Measurements from ENCODE around the gene TMEM14B. TPM values are rescaled to one million over a fixed set of nuclear protein-coding genes. Genes with fewer than 3 reads are reported as not detected.

TMEM14B gene
- total RNA-seq, 1 experiment from 2014 or later: 82.9 TPM

GRCh38 chr6:10730254-10730653 is 17.4 kb upstream of the TMEM14B start (continued):
- TF ChIP-seq ESRRA (CRISPR knock-in tag; IDR thresholded peaks at IDR 0.05; ENCODE audit: borderline replicate concordance) (no peak), PRDM15 (CRISPR knock-in tag; IDR thresholded peaks at IDR 0.05) (no peak), NR3C1 (CRISPR knock-in tag; conservative IDR thresholded peaks at IDR 0.05; ENCODE audit: low read depth) (no peak), SP1 (CRISPR knock-in tag; conservative IDR thresholded peaks at IDR 0.05) (no peak), USF2 (CRISPR knock-in tag; IDR thresholded peaks at IDR 0.05) (no peak), EMX1 (CRISPR knock-in tag; IDR thresholded peaks at IDR 0.05) (no peak), ZNF396 (CRISPR knock-in tag; IDR thresholded peaks at IDR 0.05; ENCODE audit: borderline replicate concordance) (no peak)

GRCh38 chr6:10733151-10733715 is 14.4 kb upstream of the TMEM14B start:
- ChIA-PET CTCF (interaction anchor here (1.0 kb wide), 1 partner anchor 14 kb away, joined by 3 read pairs; no protein-coding TSS in a partner anchor), POLR2A (interaction anchor here (0.6 kb wide), 1 partner anchor 11 kb away, joined by 3 read pairs; no protein-coding TSS in a partner anchor)
- TF ChIP-seq PRDM15 (CRISPR knock-in tag; IDR thresholded peaks at IDR 0.05): peak; percentile 68
- no peak for TF ChIP-seq MYBL2 (CRISPR knock-in tag; IDR thresholded peaks at IDR 0.05)
- TF ChIP-seq NFYB (CRISPR knock-in tag; conservative IDR thresholded peaks at IDR 0.05; ENCODE audit: low read depth): peak; percentile 86
- no peak for TF ChIP-seq ZNF263 (CRISPR knock-in tag; IDR thresholded peaks at IDR 0.05; ENCODE audit: low read depth)
- no peak for TF ChIP-seq FOXK1 (CRISPR knock-in tag; IDR thresholded peaks at IDR 0.05)
- no peak for TF ChIP-seq ARID4B (CRISPR knock-in tag; IDR thresholded peaks at IDR 0.05; ENCODE audit: borderline replicate concordance)
- no peak for TF ChIP-seq USF1 (CRISPR knock-in tag; IDR thresholded peaks at IDR 0.05)
- Mint-ChIP-seq H3K27me3 (ENCODE audit: low read depth) (no peaks in the 10 kb centered on the region), H3K4me3 (no peak overlapping the region), H3K4me1 (no peaks in the 10 kb centered on the region), H3K27ac (peak overlapping the region; percentile 57), H3K9me3 (no peaks in the 10 kb centered on the region), H3K36me3 (peaks cover 39% of the 10 kb centered on the region)
- DNase-seq (ENCODE audit: low spot score) (no peak), ATAC-seq (no peak; the same call in none of the 2 replicates)
